Tibial nerve (tissue), 4 donors: Measurements from ENCODE around the gene SLC6A2.

ENCODE experiments used
- CTCF ChIP-seq, 5 experiments: fragments of 200-600 bp in 3 of 5; fragments of 450-650 bp in 2 of 5; sonication (generic) in 3 of 5; IDR thresholded peaks; one replicate each; pipeline ENCODE4 v1.5.1; 2016 to 2019; ENCODE audit warnings: antibody characterized with exemption in 5 of 5, mild to moderate bottlenecking in 3 of 5, moderate library complexity in 2 of 5
- EP300 ChIP-seq, 2 donors: sonication (generic); formaldehyde crosslinking; IDR thresholded peaks; one replicate each; pipeline ENCODE4 v1.6.1; 2017; ENCODE audit warnings: antibody characterized with exemption in 2 of 2, mild to moderate bottlenecking in 1 of 2
- POLR2A ChIP-seq, 2 donors: fragments of 450-650 bp; IDR thresholded peaks; one replicate each; pipeline ENCODE4 v1.6.1; 2017; ENCODE audit warnings: antibody characterized with exemption in 2 of 2, mild to moderate bottlenecking in 2 of 2, moderate library complexity in 2 of 2

- TF ChIP-seq CTCF (IDR thresholded peaks at IDR 0.05) (no peak), POLR2A (IDR thresholded peaks at IDR 0.05) (no peak), EP300 (IDR thresholded peaks at IDR 0.05) (no peak)
Observed at GRCh38 chr16:55736671-55737070, 80.9 kb downstream of the SLC6A2 start.
